ENCODE measurements around the gene RASGRF2. TPM values are rescaled to one million over a fixed set of nuclear protein-coding genes. Genes with fewer than 3 reads are reported as not detected.

The RASGRF2 gene
- total and polyA plus RNA-seq, 11 donors: 3.6 to 16.6 (median 6.3) TPM

DNA sequence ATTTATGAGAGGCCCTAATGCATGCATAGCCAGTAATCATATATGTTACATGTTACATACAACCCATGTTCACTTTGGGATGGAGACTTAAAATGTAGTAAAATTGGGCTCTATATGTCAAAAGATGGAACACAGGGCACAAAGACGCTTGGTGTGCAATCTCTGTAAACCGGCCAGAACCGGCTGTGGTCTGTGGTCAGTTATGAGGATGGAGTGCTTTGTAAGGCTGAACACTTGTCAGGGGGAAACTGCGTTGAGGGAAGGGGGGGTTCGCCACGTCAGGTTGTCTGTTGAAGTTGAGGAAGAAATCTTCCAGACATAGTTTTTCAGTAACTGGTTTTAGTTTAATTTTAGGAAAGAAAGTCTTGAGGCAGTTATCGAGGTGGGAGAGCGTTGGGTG, 270.3 kb downstream of the RASGRF2 start:
- Histone ChIP-seq H3K4me3 (no peak overlapping the region), H3K4me1 (peaks cover 0 to 36% (median 22%) of the 10 kb centered on the region in 12 donors), H3K27me3 (no peaks in the 10 kb centered on the region), H3K9me3 (no peaks in the 10 kb centered on the region), H3K36me3 (peaks cover 0 to 15% (median 0%) of the 10 kb centered on the region in 9 donors), H3K27ac (no peak overlapping the region)
- 85 to 90% (median 86%) methylated on average over 8 of the region's 8 CpGs for whole genome bisulfite sequencing, 4 donors
- TF ChIP-seq, protein P1, sequence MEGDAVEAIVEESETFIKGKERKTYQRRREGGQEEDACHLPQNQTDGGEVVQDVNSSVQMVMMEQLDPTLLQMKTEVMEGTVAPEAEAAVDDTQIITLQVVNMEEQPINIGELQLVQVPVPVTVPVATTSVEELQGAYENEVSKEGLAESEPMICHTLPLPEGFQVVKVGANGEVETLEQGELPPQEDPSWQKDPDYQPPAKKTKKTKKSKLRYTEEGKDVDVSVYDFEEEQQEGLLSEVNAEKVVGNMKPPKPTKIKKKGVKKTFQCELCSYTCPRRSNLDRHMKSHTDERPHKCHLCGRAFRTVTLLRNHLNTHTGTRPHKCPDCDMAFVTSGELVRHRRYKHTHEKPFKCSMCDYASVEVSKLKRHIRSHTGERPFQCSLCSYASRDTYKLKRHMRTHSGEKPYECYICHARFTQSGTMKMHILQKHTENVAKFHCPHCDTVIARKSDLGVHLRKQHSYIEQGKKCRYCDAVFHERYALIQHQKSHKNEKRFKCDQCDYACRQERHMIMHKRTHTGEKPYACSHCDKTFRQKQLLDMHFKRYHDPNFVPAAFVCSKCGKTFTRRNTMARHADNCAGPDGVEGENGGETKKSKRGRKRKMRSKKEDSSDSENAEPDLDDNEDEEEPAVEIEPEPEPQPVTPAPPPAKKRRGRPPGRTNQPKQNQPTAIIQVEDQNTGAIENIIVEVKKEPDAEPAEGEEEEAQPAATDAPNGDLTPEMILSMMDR (IDR thresholded peaks at IDR 0.05): no peak
- no peak for TF ChIP-seq POLR2A (IDR thresholded peaks at IDR 0.05)
- intact Hi-C loops (cut with DNase I): loop anchor here in 1 of 10 donors (5.0 kb wide), 1 partner anchor 72 kb away; the partner anchor contains the start of gene ZCCHC9
- no peak for ATAC-seq
- DNase-seq: no peak

DNA sequence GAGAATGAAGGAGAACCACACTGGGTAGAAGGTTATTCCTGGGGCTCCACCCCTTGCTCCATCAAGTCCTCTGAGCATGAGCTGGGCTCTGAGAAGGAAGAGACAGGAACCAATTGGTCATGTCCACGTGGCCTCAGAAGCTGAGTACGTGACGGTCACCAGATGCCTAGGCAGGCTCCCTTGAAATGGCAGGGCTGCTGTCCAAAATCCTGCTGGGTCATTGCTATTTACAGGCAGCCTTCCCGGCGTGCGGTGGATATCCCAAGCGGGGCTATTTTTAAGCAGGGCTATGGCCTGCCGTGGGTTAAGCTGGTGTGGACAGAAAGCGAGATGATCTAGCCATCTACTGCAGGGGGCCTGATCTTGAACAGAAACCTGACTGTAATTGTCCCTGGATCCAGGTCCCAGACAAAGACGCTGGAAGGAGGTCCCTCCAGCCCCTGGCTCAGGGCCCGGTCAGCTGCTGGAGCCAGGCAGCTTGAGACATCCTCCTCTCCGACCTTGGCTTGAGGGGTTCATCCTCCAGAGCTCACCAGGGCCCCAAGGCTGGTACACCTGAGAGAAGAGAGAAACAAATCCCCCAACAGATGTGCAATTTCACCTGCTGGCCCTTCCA, 272.4 kb downstream of the RASGRF2 start:
- intact Hi-C loops (cut with DNase I): loop anchor here in 1 of 10 donors (5.0 kb wide), 1 partner anchor 70 kb away; the partner anchor contains the start of gene ZCCHC9

DNA sequence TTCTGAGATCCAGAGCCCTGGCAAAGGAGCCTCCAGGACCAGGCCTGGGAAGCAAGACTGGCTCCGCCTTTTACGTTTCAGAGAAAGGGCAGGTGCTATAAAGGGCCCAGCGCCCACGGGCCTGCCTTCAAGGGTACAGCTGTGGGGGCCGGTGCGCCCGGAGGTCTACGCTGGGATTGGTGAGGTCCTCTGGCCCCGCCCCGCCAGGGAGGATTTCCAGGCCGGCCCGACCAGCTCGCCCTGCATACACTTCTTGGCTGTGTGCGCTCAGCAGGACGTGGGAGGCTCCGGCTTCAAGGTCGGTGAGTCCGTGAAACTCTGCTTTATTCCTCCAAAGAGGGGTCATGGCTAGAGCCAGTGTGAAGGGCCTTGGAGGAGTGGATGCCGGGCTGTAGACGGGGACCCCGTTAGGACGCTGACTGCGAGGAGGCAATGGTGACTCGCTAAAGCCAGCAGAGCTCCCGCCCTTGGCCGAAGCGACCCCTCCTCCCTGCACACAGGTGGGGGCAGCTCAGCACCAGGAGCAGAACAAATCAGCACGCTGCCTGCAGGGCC, 273.0 kb downstream of the RASGRF2 start, which contains the start of gene CKMT2:
TSS of gene CKMT2 (plus strand) at position 243 of the 555 bp plus-strand sequence. CDS start 17,811 bp downstream, outside the sequence.
- intact Hi-C loops (cut with DNase I): loop anchor here in 1 of 10 donors (5.0 kb wide), 1 partner anchor 69 kb away; the partner anchor contains the start of gene ZCCHC9
- peaks cover 0 to 56% (median 26%) of the 10 kb centered on the region in 12 donors for H3K4me1 ChIP-seq

More for the DNA sequence above, 272.4 kb downstream of the RASGRF2 start:
- no peaks in the 10 kb centered on the region for H3K27me3 ChIP-seq
- peak; percentile 56 to 75 (median 72) for ATAC-seq
- peaks cover 0 to 54% (median 26%) of the 10 kb centered on the region in 12 donors for H3K4me1 ChIP-seq
- no peaks in the 10 kb centered on the region for H3K36me3 ChIP-seq
- H3K27ac ChIP-seq: peak overlapping the region; percentile 83 to 99 (median 92)
- H3K9me3 ChIP-seq: no peaks in the 10 kb centered on the region
- TF ChIP-seq, protein P1 (IDR thresholded peaks at IDR 0.05): no peak
- no peak for TF ChIP-seq POLR2A (IDR thresholded peaks at IDR 0.05)
- WGBS, 4 donors: 11 to 25% (median 20%) methylated on average over 9 to 12 of the region's 12 CpGs
- peak; percentile 84 to 95 (median 91) for DNase-seq
- H3K4me3 ChIP-seq: peak overlapping the region in 11 of 12 donors; percentile 21 to 72 (median 54)

More for the DNA sequence above, 273.0 kb downstream of the RASGRF2 start, which contains the start of gene CKMT2:
- peak; percentile 88 to 95 (median 90) for DNase-seq
- TF ChIP-seq, protein P1 (IDR thresholded peaks at IDR 0.05): no peak
- peak; percentile 16 to 81 for TF ChIP-seq POLR2A (IDR thresholded peaks at IDR 0.05)
- 5 to 19% (median 7%) methylated on average over 15 to 28 of the region's 28 CpGs for WGBS, 4 donors
- H3K4me3 ChIP-seq: peak within 1 kb of the TSS in 11 of 12 donors; percentile 21 to 72 (median 54)
- no peaks in the 10 kb centered on the region for H3K9me3 ChIP-seq
- peak within 1 kb of the TSS; percentile 83 to 99 (median 92) for H3K27ac ChIP-seq
- peak; percentile 79 to 88 (median 84) for ATAC-seq
- H3K27me3 ChIP-seq: no peaks in the 10 kb centered on the region
- H3K36me3 ChIP-seq: no peaks in the 10 kb centered on the region
